GM21360 (cell line): Measurements from ENCODE around the gene SKAP1.

ENCODE experiments used
- ATAC-seq: cut with Tn5 transposase; IDR thresholded peaks from one replicate; pipeline ENCODE4 v1.9.1; 2021; ENCODE audit warnings: mild to moderate bottlenecking, moderate library complexity; ENCODE audit not compliant: unreplicated experiment

Gene SKAP1

GRCh38 chr17:48084932-48085331 is 345.1 kb downstream of the SKAP1 start:
- ATAC-seq: no peak
